Mucosa of gallbladder (tissue), 1 donor: Measurements from ENCODE around the gene PLCD1. TPM values are rescaled to one million over a fixed set of nuclear protein-coding genes. Genes with fewer than 3 reads are reported as not detected.
"Not testable (repeated sequence)": the region's sequence is repeated elsewhere in the genome, so short reads cannot be mapped to it uniquely, and the experiment has no call there.

Experiments used
- DNase-seq: peaks from one replicate; pipeline ENCODE4 v3.0.0-alpha.2; 2020; ENCODE audit warnings: low spot score
- total RNA-seq: library from RNA; stranded (reverse); gene quantifications from one replicate; pipeline ENCODE4 v1.2.1, GENCODE V29; 2021
- donor health status: DM: no; HTN: no; CAD: no.

Gene PLCD1
- total RNA-seq: 43.9 TPM

GRCh38 chr3:38029400-38030125 is at the start of gene PLCD1:
PLCD1 (minus strand) TSS chr3:38029642; CDS start chr3:38029539, 103 bp downstream.
- DNase-seq: peak; percentile 74

GRCh38 chr3:38077073-38077472 is 47.6 kb upstream of the PLCD1 start:
- DNase-seq: not testable (repeated sequence)

GRCh38 chr3:38070013-38070412 is 40.6 kb upstream of the PLCD1 start:
- DNase-seq: no peak

GRCh38 chr3:38067508-38068233 is 38.2 kb upstream of the PLCD1 start:
- DNase-seq: no peak

- not testable (repeated sequence) for DNase-seq
Observed at GRCh38 chr3:38064453-38064852, 35.0 kb upstream of the PLCD1 start.

GRCh38 chr3:38062809-38063208 is 33.4 kb upstream of the PLCD1 start:
- DNase-seq: no peak

- DNase-seq: no peak
Observed at GRCh38 chr3:38059591-38059990, 30.1 kb upstream of the PLCD1 start.

GRCh38 chr3:38059148-38059547 is 29.7 kb upstream of the PLCD1 start:
- no peak for DNase-seq

GRCh38 chr3:38054499-38055001 is 25.1 kb upstream of the PLCD1 start:
- no peak for DNase-seq

GRCh38 chr3:38053813-38054498 is 24.5 kb upstream of the PLCD1 start:
- not testable (repeated sequence) for DNase-seq

GRCh38 chr3:38053286-38053685 is 23.8 kb upstream of the PLCD1 start:
- DNase-seq: not testable (repeated sequence)

GRCh38 chr3:38051131-38051530 is 21.7 kb upstream of the PLCD1 start:
- no peak for DNase-seq

GRCh38 chr3:38049358-38050126 is 20.1 kb upstream of the PLCD1 start:
- no peak for DNase-seq

GRCh38 chr3:38047896-38048295 is 18.5 kb upstream of the PLCD1 start:
- no peak for DNase-seq

GRCh38 chr3:38046821-38047220 is 17.4 kb upstream of the PLCD1 start:
- DNase-seq: no peak

GRCh38 chr3:38046027-38046426 is 16.6 kb upstream of the PLCD1 start:
- DNase-seq: no peak

GRCh38 chr3:38043486-38043885 is 14.0 kb upstream of the PLCD1 start:
- no peak for DNase-seq

- no peak for DNase-seq
Observed at GRCh38 chr3:38040401-38040800, 11.0 kb upstream of the PLCD1 start.

- DNase-seq: peak; percentile 73
Observed at GRCh38 chr3:38039899-38040261, 10.4 kb upstream of the PLCD1 start.

GRCh38 chr3:38039101-38039898 is 9.9 kb upstream of the PLCD1 start, which contains the start of gene DLEC1:
DLEC1 (plus strand) TSS chr3:38039208; CDS start chr3:38039226, 18 bp downstream.
- peak; percentile 79 for DNase-seq

GRCh38 chr3:38038447-38038911 is 9.0 kb upstream of the PLCD1 start:
- no peak for DNase-seq
